Measurements from ENCODE around the gene FDXACB1. TPM values are rescaled to one million over a fixed set of nuclear protein-coding genes. Genes with fewer than 3 reads are reported as not detected.

The FDXACB1 gene
- total RNA-seq, 1 donor, result 1.4 TPM

DNA sequence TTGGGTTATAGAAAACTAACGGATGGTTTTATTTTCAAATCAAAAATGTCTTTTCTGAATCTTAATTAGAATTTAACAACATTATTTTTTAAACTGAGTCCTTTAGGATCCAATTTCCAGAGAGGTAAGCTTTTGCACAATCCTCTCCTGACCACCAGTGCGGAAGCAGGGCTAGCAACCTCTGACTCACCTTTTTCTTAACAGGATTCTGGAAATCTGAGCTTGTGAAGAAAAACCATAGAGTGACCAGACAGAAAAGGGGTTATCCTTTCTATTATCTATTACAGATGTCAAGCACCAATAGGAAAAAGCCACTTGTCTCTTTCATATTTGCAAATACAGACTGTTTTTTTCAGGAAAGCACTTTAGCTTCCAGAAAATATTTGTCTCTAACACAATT lies 32.9 kb downstream of the FDXACB1 start:
- H3K4me2 ChIP-seq (ENCODE audit: insufficient read depth, low read length), result peak overlapping the region; percentile 1

DNA sequence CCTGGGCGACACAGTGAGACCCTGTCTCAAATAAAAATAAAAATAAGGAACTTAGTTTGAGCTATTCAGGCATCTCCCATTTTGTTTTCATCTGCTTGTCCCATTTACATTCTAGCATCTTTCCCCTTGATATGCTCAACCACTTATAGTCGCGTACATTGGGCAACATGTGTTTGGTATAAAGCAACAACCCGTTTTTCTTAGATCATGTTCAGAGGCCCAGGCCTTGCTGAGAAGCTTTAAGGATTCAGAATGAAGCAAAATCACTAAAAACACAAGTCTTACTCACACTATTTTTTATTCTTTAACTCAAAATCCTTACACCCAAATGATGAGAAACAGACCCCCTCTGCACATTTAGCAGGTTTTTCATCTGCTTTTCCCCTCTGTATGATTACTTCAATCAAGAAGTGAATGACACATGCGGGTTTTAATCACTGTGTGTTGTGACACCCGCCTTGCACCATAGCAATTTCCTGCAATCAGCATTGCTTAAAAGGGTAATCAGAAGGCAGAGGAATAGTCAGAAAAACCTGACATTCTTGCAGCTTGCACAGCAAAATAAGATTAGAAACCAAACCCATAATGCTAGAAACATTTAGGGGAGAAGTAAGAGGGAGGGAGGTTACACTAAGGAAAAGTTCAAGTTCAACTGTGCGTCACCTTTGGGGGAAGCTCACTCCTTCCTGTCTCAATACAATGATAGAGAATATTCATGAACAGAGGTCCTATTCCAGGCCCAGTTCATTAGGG lies 33.5 kb downstream of the FDXACB1 start:
- no peak for DNase-seq (ENCODE audit: insufficient read length, low spot score, missing footprints)
- TF ChIP-seq, protein P1, sequence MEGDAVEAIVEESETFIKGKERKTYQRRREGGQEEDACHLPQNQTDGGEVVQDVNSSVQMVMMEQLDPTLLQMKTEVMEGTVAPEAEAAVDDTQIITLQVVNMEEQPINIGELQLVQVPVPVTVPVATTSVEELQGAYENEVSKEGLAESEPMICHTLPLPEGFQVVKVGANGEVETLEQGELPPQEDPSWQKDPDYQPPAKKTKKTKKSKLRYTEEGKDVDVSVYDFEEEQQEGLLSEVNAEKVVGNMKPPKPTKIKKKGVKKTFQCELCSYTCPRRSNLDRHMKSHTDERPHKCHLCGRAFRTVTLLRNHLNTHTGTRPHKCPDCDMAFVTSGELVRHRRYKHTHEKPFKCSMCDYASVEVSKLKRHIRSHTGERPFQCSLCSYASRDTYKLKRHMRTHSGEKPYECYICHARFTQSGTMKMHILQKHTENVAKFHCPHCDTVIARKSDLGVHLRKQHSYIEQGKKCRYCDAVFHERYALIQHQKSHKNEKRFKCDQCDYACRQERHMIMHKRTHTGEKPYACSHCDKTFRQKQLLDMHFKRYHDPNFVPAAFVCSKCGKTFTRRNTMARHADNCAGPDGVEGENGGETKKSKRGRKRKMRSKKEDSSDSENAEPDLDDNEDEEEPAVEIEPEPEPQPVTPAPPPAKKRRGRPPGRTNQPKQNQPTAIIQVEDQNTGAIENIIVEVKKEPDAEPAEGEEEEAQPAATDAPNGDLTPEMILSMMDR (IDR thresholded peaks at IDR 0.05; ENCODE audit: extremely low read depth, low read depth, low read length), result no peak

More for the DNA sequence above, 32.9 kb downstream of the FDXACB1 start:
- Histone ChIP-seq H3K4me3 (ENCODE audit: insufficient read depth, low read length) (no peak overlapping the region), H3K9me3 (ENCODE audit: low read depth, low read length) (no peaks in the 10 kb centered on the region), H3K79me2 (ENCODE audit: insufficient read depth, low read length) (no peaks in the 10 kb centered on the region), H4K20me1 (ENCODE audit: insufficient read depth, low read length) (no peaks in the 10 kb centered on the region), H3K36me3 (ENCODE audit: insufficient read depth, low read length) (peaks cover 4% of the 10 kb centered on the region), H3K27ac (ENCODE audit: low read depth, low read length) (peak overlapping the region; percentile 82), H3K27me3 (ENCODE audit: insufficient read depth, low read length) (no peaks in the 10 kb centered on the region), H3K4me1 (ENCODE audit: insufficient read depth, low read length) (peaks cover 26% of the 10 kb centered on the region), H2AFZ (ENCODE audit: low read length) (no peak overlapping the region)
- DNase-seq (ENCODE audit: insufficient read length, low spot score, missing footprints), result peak; percentile 37
- TF ChIP-seq, protein P1 (IDR thresholded peaks at IDR 0.05; ENCODE audit: extremely low read depth, low read depth, low read length), result no peak

DNA sequence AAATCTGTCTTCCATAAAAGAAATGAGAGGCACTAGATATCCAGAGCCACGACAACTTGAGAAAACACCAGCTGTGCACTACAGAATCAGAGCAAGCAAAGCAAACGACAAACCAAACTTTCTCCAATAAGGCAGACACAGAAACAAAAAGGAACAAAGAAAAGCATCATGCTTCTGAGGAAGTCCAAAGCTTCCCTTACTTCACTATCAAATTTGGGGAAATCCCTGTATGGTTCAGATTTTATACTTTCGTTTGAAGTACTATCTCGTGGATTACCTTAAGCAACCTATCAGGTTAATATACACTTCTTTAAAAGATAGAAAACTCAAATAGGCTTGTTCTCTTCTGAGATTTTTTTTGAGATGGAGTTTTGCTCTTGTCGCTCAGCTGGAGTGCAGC lies 35.3 kb downstream of the FDXACB1 start:
- Histone ChIP-seq H3K9me3 (ENCODE audit: low read depth, low read length) (no peaks in the 10 kb centered on the region), H2AFZ (ENCODE audit: low read length) (no peak overlapping the region), H3K27ac (ENCODE audit: low read depth, low read length) (no peak overlapping the region), H4K20me1 (ENCODE audit: insufficient read depth, low read length) (no peaks in the 10 kb centered on the region), H3K4me1 (ENCODE audit: insufficient read depth, low read length) (peaks cover 35% of the 10 kb centered on the region), H3K79me2 (ENCODE audit: insufficient read depth, low read length) (no peaks in the 10 kb centered on the region), H3K27me3 (ENCODE audit: insufficient read depth, low read length) (no peaks in the 10 kb centered on the region), H3K4me3 (ENCODE audit: insufficient read depth, low read length) (no peak overlapping the region), H3K36me3 (ENCODE audit: insufficient read depth, low read length) (peaks cover 4% of the 10 kb centered on the region), H3K4me2 (ENCODE audit: insufficient read depth, low read length) (no peak overlapping the region)
- TF ChIP-seq, protein P1 (IDR thresholded peaks at IDR 0.05; ENCODE audit: extremely low read depth, low read depth, low read length), result no peak
- no peak for DNase-seq (ENCODE audit: insufficient read length, low spot score, missing footprints)

More for the DNA sequence above, 33.5 kb downstream of the FDXACB1 start:
- Histone ChIP-seq H3K79me2 (ENCODE audit: insufficient read depth, low read length) (no peaks in the 10 kb centered on the region), H3K36me3 (ENCODE audit: insufficient read depth, low read length) (peaks cover 4% of the 10 kb centered on the region), H3K27ac (ENCODE audit: low read depth, low read length) (peak overlapping the region; percentile 82), H2AFZ (ENCODE audit: low read length) (no peak overlapping the region), H3K4me1 (ENCODE audit: insufficient read depth, low read length) (peaks cover 32% of the 10 kb centered on the region), H3K4me2 (ENCODE audit: insufficient read depth, low read length) (no peak overlapping the region), H3K27me3 (ENCODE audit: insufficient read depth, low read length) (no peaks in the 10 kb centered on the region), H3K9me3 (ENCODE audit: low read depth, low read length) (no peaks in the 10 kb centered on the region), H3K4me3 (ENCODE audit: insufficient read depth, low read length) (no peak overlapping the region), H4K20me1 (ENCODE audit: insufficient read depth, low read length) (no peaks in the 10 kb centered on the region)

DNA sequence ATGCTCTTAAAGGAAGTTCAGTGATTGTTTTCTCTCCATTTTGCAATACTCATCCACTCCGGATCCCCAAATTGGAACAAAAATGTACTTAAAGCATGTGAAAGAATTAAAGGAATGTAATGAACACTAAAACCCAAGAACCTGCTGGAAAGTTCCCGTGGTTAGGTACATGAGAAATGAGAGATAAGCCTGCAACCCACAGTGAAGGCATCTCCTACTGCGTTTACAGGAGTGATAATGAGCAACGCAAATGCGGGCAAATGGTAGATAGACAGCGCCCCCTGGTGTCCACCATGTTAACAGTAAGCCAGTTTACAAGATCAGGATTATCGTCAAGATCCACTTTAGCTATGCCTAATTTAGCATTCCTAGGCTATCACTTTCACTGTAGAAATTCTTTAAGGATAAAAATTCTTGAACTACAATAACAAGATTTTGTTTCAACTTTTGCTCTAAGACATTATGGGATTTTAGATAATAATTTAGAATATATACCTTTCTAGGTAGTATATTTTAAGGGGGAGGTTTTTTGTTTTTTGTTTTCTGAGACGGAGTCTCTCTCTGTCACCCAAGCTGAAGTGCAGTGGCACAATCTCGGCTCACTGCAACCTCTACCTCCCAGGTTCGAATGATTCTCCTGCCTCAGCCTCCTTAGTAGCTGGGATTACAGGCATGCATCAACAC lies 37.5 kb downstream of the FDXACB1 start:
- Histone ChIP-seq H3K27ac (ENCODE audit: low read depth, low read length) (peak overlapping the region; percentile 54), H3K79me2 (ENCODE audit: insufficient read depth, low read length) (no peaks in the 10 kb centered on the region), H3K36me3 (ENCODE audit: insufficient read depth, low read length) (peaks cover 8% of the 10 kb centered on the region), H4K20me1 (ENCODE audit: insufficient read depth, low read length) (no peaks in the 10 kb centered on the region), H3K27me3 (ENCODE audit: insufficient read depth, low read length) (no peaks in the 10 kb centered on the region), H3K4me1 (ENCODE audit: insufficient read depth, low read length) (peaks cover 31% of the 10 kb centered on the region), H3K4me2 (ENCODE audit: insufficient read depth, low read length) (peak overlapping the region; percentile 55), H3K4me3 (ENCODE audit: insufficient read depth, low read length) (peak overlapping the region; percentile 32), H2AFZ (ENCODE audit: low read length) (peak overlapping the region; percentile 75), H3K9me3 (ENCODE audit: low read depth, low read length) (no peaks in the 10 kb centered on the region)
- DNase-seq (ENCODE audit: insufficient read length, low spot score, missing footprints), result no peak
- TF ChIP-seq, protein P1 (IDR thresholded peaks at IDR 0.05; ENCODE audit: extremely low read depth, low read depth, low read length), result peak; percentile 93
